Measurements from ENCODE around the gene TRAF3IP1.

TRAF3IP1 gene

DNA sequence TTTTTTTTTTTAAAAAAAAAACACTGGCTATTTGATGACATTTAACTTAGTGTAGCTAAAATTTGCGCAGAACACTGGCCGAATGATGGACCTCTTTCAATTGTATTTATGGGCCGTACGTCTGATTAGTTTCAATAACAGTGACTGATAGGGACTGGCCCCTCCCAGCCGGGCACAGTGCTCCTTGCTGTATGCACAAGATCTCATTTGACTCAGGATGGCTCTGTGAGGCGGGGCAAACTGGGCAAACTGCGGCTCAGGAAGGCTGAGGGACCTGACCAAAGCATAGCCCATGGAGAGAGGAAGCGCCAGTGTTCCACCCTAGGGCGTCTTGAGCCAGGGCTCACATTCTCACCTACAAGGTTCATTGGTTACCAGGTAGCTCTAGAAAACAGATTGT is 21.2 kb downstream of the TRAF3IP1 start:
- TF ChIP-seq, protein P1, sequence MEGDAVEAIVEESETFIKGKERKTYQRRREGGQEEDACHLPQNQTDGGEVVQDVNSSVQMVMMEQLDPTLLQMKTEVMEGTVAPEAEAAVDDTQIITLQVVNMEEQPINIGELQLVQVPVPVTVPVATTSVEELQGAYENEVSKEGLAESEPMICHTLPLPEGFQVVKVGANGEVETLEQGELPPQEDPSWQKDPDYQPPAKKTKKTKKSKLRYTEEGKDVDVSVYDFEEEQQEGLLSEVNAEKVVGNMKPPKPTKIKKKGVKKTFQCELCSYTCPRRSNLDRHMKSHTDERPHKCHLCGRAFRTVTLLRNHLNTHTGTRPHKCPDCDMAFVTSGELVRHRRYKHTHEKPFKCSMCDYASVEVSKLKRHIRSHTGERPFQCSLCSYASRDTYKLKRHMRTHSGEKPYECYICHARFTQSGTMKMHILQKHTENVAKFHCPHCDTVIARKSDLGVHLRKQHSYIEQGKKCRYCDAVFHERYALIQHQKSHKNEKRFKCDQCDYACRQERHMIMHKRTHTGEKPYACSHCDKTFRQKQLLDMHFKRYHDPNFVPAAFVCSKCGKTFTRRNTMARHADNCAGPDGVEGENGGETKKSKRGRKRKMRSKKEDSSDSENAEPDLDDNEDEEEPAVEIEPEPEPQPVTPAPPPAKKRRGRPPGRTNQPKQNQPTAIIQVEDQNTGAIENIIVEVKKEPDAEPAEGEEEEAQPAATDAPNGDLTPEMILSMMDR (IDR thresholded peaks at IDR 0.05; ENCODE audit: low read depth, low read length): no peak
- no peak overlapping the region for H3K4me3 ChIP-seq (ENCODE audit: low read depth, low read length)
- DNase-seq (ENCODE audit: low read depth, low spot score): no peak
- in situ Hi-C loops (cut with HindIII; ENCODE audit: low sequenced_read_pairs): no loop called here

DNA sequence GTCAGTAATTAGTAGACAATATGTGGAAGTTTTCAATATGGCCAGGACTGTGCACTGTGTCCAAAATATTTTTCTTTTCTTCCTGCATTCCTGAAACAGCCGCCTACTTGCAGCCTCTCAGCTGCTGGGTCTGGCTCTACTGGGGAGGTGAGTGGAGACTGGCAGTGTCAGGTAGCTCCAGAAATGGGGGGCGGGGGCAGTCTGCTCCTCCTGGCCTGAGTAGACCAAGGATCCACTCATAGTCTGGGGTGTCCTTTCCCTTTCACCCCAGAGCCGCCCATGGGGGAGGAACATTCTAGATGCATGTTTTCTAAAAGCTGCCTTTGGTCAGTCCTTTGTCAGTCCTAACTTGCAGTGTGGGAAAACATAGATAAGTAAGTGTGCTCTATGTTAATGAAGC is 23.7 kb downstream of the TRAF3IP1 start:
- no peak for DNase-seq (ENCODE audit: low read depth, low spot score)

DNA sequence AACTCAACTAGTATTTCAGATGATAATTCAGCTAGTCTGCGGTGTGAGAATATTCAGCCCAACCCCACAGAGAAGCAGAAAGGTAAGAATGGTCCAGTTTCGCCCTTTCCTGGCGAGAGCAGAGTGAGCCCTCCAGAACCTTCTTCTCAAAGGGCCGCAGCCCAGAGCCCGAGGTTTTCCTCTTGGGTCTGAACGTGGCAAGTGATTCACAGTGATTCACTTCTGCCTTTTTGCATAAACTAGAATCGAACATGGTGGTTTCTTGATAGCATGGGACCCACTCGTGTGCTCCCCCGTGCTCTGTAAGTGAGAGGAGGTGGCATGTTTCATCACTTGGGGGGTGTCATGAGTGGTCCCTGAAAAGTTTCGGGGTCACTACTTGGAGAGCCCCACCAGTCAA is 24.2 kb downstream of the TRAF3IP1 start:
- no peak overlapping the region for H3K4me3 ChIP-seq (ENCODE audit: low read depth, low read length)
- TF ChIP-seq, protein P1 (IDR thresholded peaks at IDR 0.05; ENCODE audit: low read depth, low read length): no peak
- DNase-seq (ENCODE audit: low read depth, low spot score): no peak
- in situ Hi-C loops (cut with HindIII; ENCODE audit: low sequenced_read_pairs): no loop called here

More for the DNA sequence above, 23.7 kb downstream of the TRAF3IP1 start:
- in situ Hi-C loops (cut with HindIII; ENCODE audit: low sequenced_read_pairs): no loop called here
- TF ChIP-seq, protein P1 (IDR thresholded peaks at IDR 0.05; ENCODE audit: low read depth, low read length): no peak
- H3K4me3 ChIP-seq (ENCODE audit: low read depth, low read length): no peak overlapping the region

DNA sequence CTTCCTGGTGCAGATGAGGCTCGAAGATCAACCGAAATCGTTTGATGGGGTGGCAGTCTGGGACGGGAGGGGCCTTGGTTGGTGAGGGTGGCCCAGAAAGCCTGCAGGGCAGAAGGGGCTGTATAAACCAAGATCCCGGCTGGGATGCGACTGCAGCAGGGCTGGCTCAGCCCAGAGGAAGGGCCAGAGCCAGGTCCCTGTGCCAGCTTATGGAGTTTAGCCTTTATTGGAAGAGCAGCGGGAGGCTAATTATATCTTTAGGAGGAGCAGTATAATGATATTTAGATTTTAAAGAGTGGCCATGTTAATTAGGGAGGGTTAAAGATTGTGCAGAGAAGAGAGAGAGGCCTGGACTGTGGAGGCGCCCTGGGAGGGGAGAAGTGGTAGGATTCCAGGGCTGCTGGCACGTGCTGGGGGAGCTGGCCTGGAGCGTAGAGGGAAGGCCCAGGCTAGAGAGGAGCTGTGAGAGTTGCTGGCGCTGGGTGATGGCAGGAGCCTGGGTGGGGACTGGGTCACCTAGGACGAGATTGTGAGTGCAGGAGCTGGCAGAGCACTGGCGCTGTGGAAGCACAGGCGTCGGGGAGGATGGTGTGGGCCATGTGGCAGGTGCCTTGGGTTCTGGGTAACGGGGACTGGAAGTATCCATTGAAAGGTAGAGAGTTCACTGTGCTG is 25.1 kb downstream of the TRAF3IP1 start:
- no peak for DNase-seq (ENCODE audit: low read depth, low spot score)
- TF ChIP-seq, protein P1 (IDR thresholded peaks at IDR 0.05; ENCODE audit: low read depth, low read length): no peak
- in situ Hi-C loops (cut with HindIII; ENCODE audit: low sequenced_read_pairs): no loop called here
- H3K4me3 ChIP-seq (ENCODE audit: low read depth, low read length): no peak overlapping the region

DNA sequence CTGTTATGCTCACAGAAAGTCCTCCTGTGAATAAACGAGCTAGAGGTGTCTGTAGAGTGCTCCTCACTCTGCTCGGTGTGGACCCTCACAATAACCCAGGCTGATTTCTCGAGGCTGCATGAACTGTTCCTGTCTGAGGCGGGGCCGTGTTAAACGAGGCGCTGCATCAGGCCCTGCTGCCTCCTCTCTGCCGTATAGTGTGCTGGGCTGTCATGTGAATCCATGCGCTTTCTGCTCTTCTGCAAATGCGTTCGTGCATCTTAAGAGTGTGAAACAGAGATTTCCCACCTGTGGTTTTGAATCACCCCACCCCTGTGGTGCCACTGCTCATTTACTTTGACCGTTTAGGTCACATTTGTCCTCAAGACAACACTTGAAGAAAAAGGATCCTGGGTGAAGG is 26.2 kb downstream of the TRAF3IP1 start:
- TF ChIP-seq, protein P1 (IDR thresholded peaks at IDR 0.05; ENCODE audit: low read depth, low read length): no peak
- no peak for DNase-seq (ENCODE audit: low read depth, low spot score)
- in situ Hi-C loops (cut with HindIII; ENCODE audit: low sequenced_read_pairs): no loop called here
- H3K4me3 ChIP-seq (ENCODE audit: low read depth, low read length): no peak overlapping the region

DNA sequence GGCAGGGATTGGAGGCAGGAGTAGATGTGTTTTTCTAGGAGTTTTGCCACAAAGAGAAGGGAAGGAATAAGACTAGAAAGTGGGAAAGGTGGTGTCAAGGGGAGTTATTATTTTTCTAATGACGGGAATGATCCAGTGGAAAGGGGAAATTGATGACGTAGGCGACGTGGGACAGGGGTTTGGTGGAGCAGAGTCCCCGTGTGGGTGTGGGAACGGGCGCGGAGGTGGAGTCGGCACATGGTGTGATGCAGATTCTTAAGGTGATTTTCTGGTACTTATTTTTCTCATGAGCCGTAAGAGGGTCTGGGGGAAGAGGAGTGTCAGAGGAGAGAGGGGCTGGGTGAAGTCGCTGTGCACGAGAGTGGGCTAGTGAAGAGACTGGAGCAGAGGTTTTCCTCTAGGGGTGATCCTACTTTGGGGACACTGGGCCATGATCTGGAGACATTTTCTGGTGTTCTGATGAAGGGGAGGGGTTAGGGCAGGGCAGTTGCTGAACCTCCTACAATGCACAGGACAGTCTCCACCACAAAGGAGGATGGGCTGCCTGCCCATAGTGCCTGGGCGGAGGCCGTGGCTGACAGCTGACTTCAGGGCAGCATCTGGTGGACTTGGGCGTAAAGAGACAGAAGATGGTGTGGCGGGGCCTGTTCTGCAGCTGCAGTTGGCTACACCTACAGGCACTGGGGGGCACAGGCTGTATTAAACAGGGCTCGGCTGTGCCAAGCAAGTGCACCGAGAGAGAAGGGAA is 30.0 kb downstream of the TRAF3IP1 start:
- H3K4me3 ChIP-seq (ENCODE audit: low read depth, low read length): no peak overlapping the region
- in situ Hi-C loops (cut with HindIII; ENCODE audit: low sequenced_read_pairs): no loop called here
- no peak for DNase-seq (ENCODE audit: low read depth, low spot score)
- TF ChIP-seq, protein P1 (IDR thresholded peaks at IDR 0.05; ENCODE audit: low read depth, low read length): no peak
